Neural progenitor cell (in vitro differentiated cells): ENCODE data around the gene ARHGEF25.
A peak's percentile ranks its signal among the peaks of the same experiment; 100 is the strongest.

Source experiments
- EZH2phosphoT487 ChIP-seq: fragments of 200-600 bp; sonication (generic); IDR thresholded peaks from 2 replicates; pipeline ENCODE4 v1.6.1; 2017; ENCODE audit warnings: antibody characterized with exemption
- TF ChIP-seq, protein P1 (sequence below): fragments of 200-600 bp; sonication (generic); IDR thresholded peaks from 2 replicates; pipeline ENCODE4 v1.5.1; 2017; ENCODE audit warnings: antibody characterized with exemption, mild to moderate bottlenecking

DNA sequence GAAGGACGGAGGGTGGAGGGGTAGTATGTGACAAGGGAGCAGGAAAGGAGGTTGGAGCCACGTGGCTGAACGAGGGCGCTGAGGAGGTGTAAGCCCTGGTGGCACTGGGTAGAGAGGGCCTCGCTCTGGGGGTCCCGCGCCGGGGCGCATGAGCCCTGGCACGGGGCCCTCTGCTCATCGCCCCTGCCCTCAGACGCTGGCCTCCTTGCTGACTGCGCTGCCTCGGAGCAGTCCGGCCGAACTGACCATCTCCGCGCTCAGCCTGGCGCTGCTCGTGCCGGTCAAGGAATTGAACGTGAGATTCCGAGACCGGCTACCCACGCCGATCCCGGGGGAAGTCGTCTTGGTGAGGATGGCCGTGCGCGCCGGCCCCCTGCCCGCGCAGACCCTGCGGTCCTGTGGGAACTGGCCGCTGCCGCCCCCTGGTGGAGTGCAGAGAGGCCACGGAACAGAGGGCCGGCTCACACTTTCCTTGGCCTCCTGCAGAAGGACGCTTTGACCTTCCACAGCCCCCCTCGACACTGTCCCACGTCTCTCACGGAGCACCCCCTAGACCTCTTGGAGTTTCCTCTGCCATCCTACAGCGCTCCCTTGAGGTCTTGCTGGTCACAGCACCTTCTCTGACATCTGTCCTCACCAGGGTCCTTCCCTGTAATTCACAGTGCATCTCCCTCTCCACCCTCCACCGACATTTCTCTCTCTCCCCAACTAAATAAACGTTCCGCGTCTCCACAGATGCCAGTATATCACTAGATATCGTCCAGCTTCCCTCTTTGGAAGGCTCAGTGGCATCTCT lies 10.5 kb downstream of the ARHGEF25 start:
- TF ChIP-seq, protein P1, sequence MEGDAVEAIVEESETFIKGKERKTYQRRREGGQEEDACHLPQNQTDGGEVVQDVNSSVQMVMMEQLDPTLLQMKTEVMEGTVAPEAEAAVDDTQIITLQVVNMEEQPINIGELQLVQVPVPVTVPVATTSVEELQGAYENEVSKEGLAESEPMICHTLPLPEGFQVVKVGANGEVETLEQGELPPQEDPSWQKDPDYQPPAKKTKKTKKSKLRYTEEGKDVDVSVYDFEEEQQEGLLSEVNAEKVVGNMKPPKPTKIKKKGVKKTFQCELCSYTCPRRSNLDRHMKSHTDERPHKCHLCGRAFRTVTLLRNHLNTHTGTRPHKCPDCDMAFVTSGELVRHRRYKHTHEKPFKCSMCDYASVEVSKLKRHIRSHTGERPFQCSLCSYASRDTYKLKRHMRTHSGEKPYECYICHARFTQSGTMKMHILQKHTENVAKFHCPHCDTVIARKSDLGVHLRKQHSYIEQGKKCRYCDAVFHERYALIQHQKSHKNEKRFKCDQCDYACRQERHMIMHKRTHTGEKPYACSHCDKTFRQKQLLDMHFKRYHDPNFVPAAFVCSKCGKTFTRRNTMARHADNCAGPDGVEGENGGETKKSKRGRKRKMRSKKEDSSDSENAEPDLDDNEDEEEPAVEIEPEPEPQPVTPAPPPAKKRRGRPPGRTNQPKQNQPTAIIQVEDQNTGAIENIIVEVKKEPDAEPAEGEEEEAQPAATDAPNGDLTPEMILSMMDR: peak; percentile 86
- TF ChIP-seq EZH2phosphoT487: peak; percentile 50
